NT2/D1 (cell line): Measurements from ENCODE around the gene VSTM1.
"Not testable (repeated sequence)": the region's sequence is repeated elsewhere in the genome, so short reads cannot be mapped to it uniquely, and the experiment has no call there.

Experiments used
- DNase-seq: peaks from one replicate; pipeline ENCODE4 v3.0.0-alpha.2; 2011; ENCODE audit warnings: low read depth, low spot score
- H3K27me3 ChIP-seq: 2 replicates; pipeline ENCODE4 v1.6.0; 2011; ENCODE audit warnings: mild to moderate bottlenecking; ENCODE audit not compliant: insufficient read length, insufficient read depth
- H3K36me3 ChIP-seq: 2 replicates; pipeline ENCODE4 v1.6.1; 2011; ENCODE audit warnings: mild to moderate bottlenecking, low read length, mixed read lengths; ENCODE audit not compliant: insufficient read depth, insufficient read length
- H3K4me1 ChIP-seq: 2 replicates; pipeline ENCODE4 v1.5.1; 2011; ENCODE audit not compliant: insufficient read depth, insufficient read length
- H3K4me3 ChIP-seq: 2 replicates; pipeline ENCODE4 v1.5.1; 2011; ENCODE audit warnings: low read depth; ENCODE audit not compliant: insufficient read length
- H3K9ac ChIP-seq: 2 replicates; pipeline ENCODE4 v1.6.0; 2011; ENCODE audit warnings: low read depth; ENCODE audit not compliant: insufficient read length
- H3K9me3 ChIP-seq: 2 replicates; pipeline ENCODE4 v1.5.1; 2011; ENCODE audit warnings: mild to moderate bottlenecking, low read length; ENCODE audit not compliant: insufficient read depth
- SUZ12 ChIP-seq: IDR thresholded peaks from 2 replicates; pipeline ENCODE4 v1.6.1; 2011; ENCODE audit not compliant: insufficient read length, insufficient read depth; ENCODE audit errors: extremely low read depth
- YY1 ChIP-seq: IDR thresholded peaks from 2 replicates; pipeline ENCODE4 v1.6.1; 2011; ENCODE audit not compliant: insufficient read length, insufficient read depth
- ZNF274 ChIP-seq: IDR thresholded peaks from 2 replicates; pipeline ENCODE4 v1.6.1; 2011; ENCODE audit warnings: mild to moderate bottlenecking, low read depth, low read length

VSTM1 gene

GRCh38 chr19:54102421-54103169 is 38.9 kb upstream of the VSTM1 start, which contains the start of gene NDUFA3:
Gene NDUFA3 (plus strand): TSS chr19:54102855. CDS start chr19:54102879, 24 bp downstream.
- TF ChIP-seq ZNF274 (no peak), SUZ12 (no peak), YY1 (peak; percentile 81)
- Histone ChIP-seq H3K9me3 (no peaks in the 10 kb centered on the region), H3K36me3 (peaks cover 30% of the 10 kb centered on the region), H3K4me1 (peaks cover 2% of the 10 kb centered on the region), H3K9ac (peak within 1 kb of the TSS; percentile 97), H3K4me3 (peak within 1 kb of the TSS; percentile 98), H3K27me3 (no peaks in the 10 kb centered on the region)
- peak; percentile 92 for DNase-seq

- TF ChIP-seq SUZ12 (no peak), ZNF274 (no peak), YY1 (no peak)
- H3K4me1 ChIP-seq: peaks cover 4% of the 10 kb centered on the region
- DNase-seq: no peak
Measured at GRCh38 chr19:54100561-54100960, 36.9 kb upstream of the VSTM1 start, which contains the start of gene OSCAR. Gene OSCAR (minus strand): TSS chr19:54100803. CDS start chr19:54100792, 11 bp downstream.

GRCh38 chr19:54099903-54100255 is 36.2 kb upstream of the VSTM1 start:
- H3K9me3 ChIP-seq, H3K9ac ChIP-seq, H3K4me1 ChIP-seq, DNase-seq, H3K36me3 ChIP-seq, H3K4me3 ChIP-seq, H3K27me3 ChIP-seq: not testable (repeated sequence)

More at GRCh38 chr19:54100561-54100960, 36.9 kb upstream of the VSTM1 start, which contains the start of gene OSCAR:
- peaks cover 3% of the 10 kb centered on the region for H3K27me3 ChIP-seq
- no peak within 1 kb of the TSS for H3K9ac ChIP-seq
- no peaks in the 10 kb centered on the region for H3K9me3 ChIP-seq
- H3K4me3 ChIP-seq: no peak within 1 kb of the TSS
- H3K36me3 ChIP-seq: peaks cover 10% of the 10 kb centered on the region

GRCh38 chr19:54099190-54099902 is 35.6 kb upstream of the VSTM1 start:
- Histone ChIP-seq H3K9me3 (peaks cover 6% of the 10 kb centered on the region; the same call in 1 of the 2 replicates), H3K36me3 (peaks cover 1% of the 10 kb centered on the region), H3K4me3 (no peak overlapping the region), H3K4me1 (peaks cover 2% of the 10 kb centered on the region), H3K9ac (no peak overlapping the region), H3K27me3 (peaks cover 13% of the 10 kb centered on the region)
- no peak for DNase-seq
- TF ChIP-seq YY1 (no peak), ZNF274 (no peak), SUZ12 (no peak)

GRCh38 chr19:54096617-54097106 is 33.0 kb upstream of the VSTM1 start:
- peaks cover 2% of the 10 kb centered on the region for H3K4me1 ChIP-seq
- H3K9ac ChIP-seq: peak overlapping the region; percentile 56
- H3K27me3 ChIP-seq: peaks cover 16% of the 10 kb centered on the region
- TF ChIP-seq ZNF274 (no peak), YY1 (no peak), SUZ12 (no peak)
- H3K9me3 ChIP-seq: peaks cover 8% of the 10 kb centered on the region; the same call in 1 of the 2 replicates
- H3K36me3 ChIP-seq: no peaks in the 10 kb centered on the region
- DNase-seq: no peak
- H3K4me3 ChIP-seq: peak overlapping the region; percentile 11

- Histone ChIP-seq H3K9ac (peak overlapping the region; percentile 56), H3K4me3 (peak overlapping the region; percentile 45), H3K27me3 (peaks cover 16% of the 10 kb centered on the region)
- DNase-seq, H3K9me3 ChIP-seq, H3K36me3 ChIP-seq, H3K4me1 ChIP-seq: not testable (repeated sequence)
Measured at GRCh38 chr19:54095859-54096616, 32.3 kb upstream of the VSTM1 start.
